ENCODE data around the gene BACH2. TPM values are rescaled to one million over a fixed set of nuclear protein-coding genes. Genes with fewer than 3 reads are reported as not detected.

Gene BACH2
- total RNA-seq, 1 experiment from 2014 or later, result not detected

- no peak overlapping the region for H3K4me3 ChIP-seq
- H3K36me3 ChIP-seq, result no peaks in the 10 kb centered on the region
- H3K27me3 ChIP-seq, result no peaks in the 10 kb centered on the region
- DNase-seq, result no peak
- H3K9me3 ChIP-seq, result no peaks in the 10 kb centered on the region
Measured at GRCh38 chr6:90028066-90028778, 268.4 kb downstream of the BACH2 start.

GRCh38 chr6:90026216-90026615, 270.4 kb downstream of the BACH2 start:
- Histone ChIP-seq H3K27me3 (no peaks in the 10 kb centered on the region), H3K4me3 (no peak overlapping the region), H3K9me3 (no peaks in the 10 kb centered on the region), H3K36me3 (no peaks in the 10 kb centered on the region)
- no peak for DNase-seq

GRCh38 chr6:90025523-90026061, 271.1 kb downstream of the BACH2 start:
- Histone ChIP-seq H3K36me3 (no peaks in the 10 kb centered on the region), H3K27me3 (no peaks in the 10 kb centered on the region), H3K4me3 (no peak overlapping the region), H3K9me3 (no peaks in the 10 kb centered on the region)
- DNase-seq, result peak; percentile 38

- Histone ChIP-seq H3K4me3 (no peak overlapping the region), H3K9me3 (no peaks in the 10 kb centered on the region), H3K27me3 (no peaks in the 10 kb centered on the region), H3K36me3 (no peaks in the 10 kb centered on the region)
- DNase-seq, result no peak
Measured at GRCh38 chr6:90024633-90025032, 272.0 kb downstream of the BACH2 start.

- no peaks in the 10 kb centered on the region for H3K36me3 ChIP-seq
- H3K4me3 ChIP-seq, result no peak overlapping the region
- H3K9me3 ChIP-seq, result no peaks in the 10 kb centered on the region
- H3K27me3 ChIP-seq, result no peaks in the 10 kb centered on the region
- DNase-seq, result no peak
Measured at GRCh38 chr6:90021711-90022110, 274.9 kb downstream of the BACH2 start.

GRCh38 chr6:90020746-90021145, 275.9 kb downstream of the BACH2 start:
- DNase-seq, result no peak
- H3K4me3 ChIP-seq, result no peak overlapping the region
- H3K36me3 ChIP-seq, result no peaks in the 10 kb centered on the region
- H3K27me3 ChIP-seq, result no peaks in the 10 kb centered on the region
- H3K9me3 ChIP-seq, result no peaks in the 10 kb centered on the region

GRCh38 chr6:90019216-90019615, 277.4 kb downstream of the BACH2 start:
- H3K9me3 ChIP-seq, result no peaks in the 10 kb centered on the region
- no peak for DNase-seq
- no peak overlapping the region for H3K4me3 ChIP-seq
- H3K27me3 ChIP-seq, result no peaks in the 10 kb centered on the region
- H3K36me3 ChIP-seq, result no peaks in the 10 kb centered on the region

GRCh38 chr6:90015883-90016282, 280.8 kb downstream of the BACH2 start:
- H3K9me3 ChIP-seq, result no peaks in the 10 kb centered on the region
- H3K36me3 ChIP-seq, result no peaks in the 10 kb centered on the region
- DNase-seq, result no peak
- H3K27me3 ChIP-seq, result no peaks in the 10 kb centered on the region
- no peak overlapping the region for H3K4me3 ChIP-seq

- Histone ChIP-seq H3K36me3 (no peaks in the 10 kb centered on the region), H3K9me3 (no peaks in the 10 kb centered on the region), H3K4me3 (no peak overlapping the region), H3K27me3 (no peaks in the 10 kb centered on the region)
- no peak for DNase-seq
Measured at GRCh38 chr6:90008908-90009501, 287.6 kb downstream of the BACH2 start.

- H3K4me3 ChIP-seq, result no peak overlapping the region
- H3K36me3 ChIP-seq, result no peaks in the 10 kb centered on the region
- no peak for DNase-seq
Measured at GRCh38 chr6:90008189-90008907, 288.3 kb downstream of the BACH2 start.

GRCh38 chr6:90005048-90005827, 291.4 kb downstream of the BACH2 start:
- Histone ChIP-seq H3K9me3 (no peaks in the 10 kb centered on the region), H3K27me3 (no peaks in the 10 kb centered on the region), H3K4me3 (no peak overlapping the region), H3K36me3 (no peaks in the 10 kb centered on the region)
- peak; percentile 58 for DNase-seq

More at GRCh38 chr6:90008189-90008907, 288.3 kb downstream of the BACH2 start:
- no peaks in the 10 kb centered on the region for H3K27me3 ChIP-seq
- no peaks in the 10 kb centered on the region for H3K9me3 ChIP-seq

GRCh38 chr6:90004511-90004910, 292.1 kb downstream of the BACH2 start:
- H3K9me3 ChIP-seq, result no peaks in the 10 kb centered on the region
- H3K36me3 ChIP-seq, result no peaks in the 10 kb centered on the region
- H3K4me3 ChIP-seq, result no peak overlapping the region
- H3K27me3 ChIP-seq, result no peaks in the 10 kb centered on the region
- DNase-seq, result no peak

- no peaks in the 10 kb centered on the region for H3K27me3 ChIP-seq
- H3K9me3 ChIP-seq, result no peaks in the 10 kb centered on the region
- no peak overlapping the region for H3K4me3 ChIP-seq
- H3K36me3 ChIP-seq, result no peaks in the 10 kb centered on the region
- DNase-seq, result no peak
Measured at GRCh38 chr6:90003941-90004340, 292.7 kb downstream of the BACH2 start.

- H3K9me3 ChIP-seq, result no peaks in the 10 kb centered on the region
- H3K27me3 ChIP-seq, result no peaks in the 10 kb centered on the region
- H3K36me3 ChIP-seq, result no peaks in the 10 kb centered on the region
- H3K4me3 ChIP-seq, result no peak overlapping the region
- DNase-seq, result no peak
Measured at GRCh38 chr6:90003069-90003795, 293.4 kb downstream of the BACH2 start.

- Histone ChIP-seq H3K27me3 (no peaks in the 10 kb centered on the region), H3K36me3 (no peaks in the 10 kb centered on the region), H3K4me3 (no peak overlapping the region), H3K9me3 (no peaks in the 10 kb centered on the region)
- no peak for DNase-seq
Measured at GRCh38 chr6:90000864-90001731, 295.5 kb downstream of the BACH2 start.

Data from MG63 (cell line).